Stomach (tissue), 9 donors: ENCODE results near the gene EEFSEC. TPM values are rescaled to one million over a fixed set of nuclear protein-coding genes. Genes with fewer than 3 reads are reported as not detected.

Experiments
- DNase-seq, 2 donors: peaks; one replicate each; pipeline versions ENCODE4 v3.0.0 to v3.0.0-alpha.2; 2013 to 2019
- H3K27ac ChIP-seq, 5 donors: fragments of 200-600 bp in 4 of 5; sonication (generic) in 4 of 5; one replicate each; pipeline ENCODE4 v1.5.1; 2013 to 2019; ENCODE audit warnings: mild to moderate bottlenecking in 1 of 5, moderate library complexity in 1 of 5
- H3K27me3 ChIP-seq, 3 donors: fragments of 200-600 bp; sonication (generic); one replicate each; pipeline ENCODE4 v1.5.1; 2017 to 2019; ENCODE audit warnings: mixed run types in 1 of 3
- H3K36me3 ChIP-seq, 4 donors: fragments of 200-600 bp; sonication (generic); 1 replicate in 3 of 4; 2 replicates in 1 of 4; pipeline ENCODE4 v1.5.1; 2016 to 2019
- H3K4me1 ChIP-seq, 4 donors: fragments of 200-600 bp; sonication (generic); one replicate each; pipeline ENCODE4 v1.5.1; 2016 to 2019
- H3K4me3 ChIP-seq, 4 donors: fragments of 200-600 bp; sonication (generic) in 3 of 4; one replicate each; pipeline ENCODE4 v1.5.1; 2016 to 2019; ENCODE audit warnings: mild to moderate bottlenecking in 1 of 4
- H3K9me3 ChIP-seq, 4 donors: fragments of 200-600 bp; sonication (generic); one replicate each; pipeline ENCODE4 v1.5.1; 2016 to 2019
- EP300 ChIP-seq: sonication (generic); formaldehyde crosslinking; IDR thresholded peaks from one replicate; pipeline ENCODE4 v1.6.1; 2017; ENCODE audit warnings: antibody characterized with exemption
- POLR2A ChIP-seq, 4 donors: fragments of 450-650 bp; IDR thresholded peaks; one replicate each; pipeline ENCODE4 v1.6.1; 2016; ENCODE audit warnings: antibody characterized with exemption in 4 of 4, control low read depth in 2 of 4, mild to moderate bottlenecking in 1 of 4, moderate library complexity in 1 of 4
- POLR2AphosphoS5 ChIP-seq, 3 donors: sonication (generic); formaldehyde crosslinking; IDR thresholded peaks; one replicate each; pipeline ENCODE4 v1.6.1; 2016; ENCODE audit warnings: antibody characterized with exemption in 3 of 3
- WGBS, 5 donors: extraction: QIAGEN DNeasy Blood & Tissue Kit in 3 of 5; methylation state at CpG; one replicate each; pipeline versions ENCODE4 v1.1.5 to v1.1.7; 2013 to 2018; 5-methylcytosine and 5-hydroxymethylcytosine counted together
- intact Hi-C: fragments of 100-400 bp; cut with DNase I; formaldehyde crosslinking; loops from one replicate; pipeline ENCODE4 v1.15.1; 2023; ENCODE audit warnings: low total_unique reads
- polyA plus RNA-seq, 3 donors: library from polyadenylated mRNA; stranded (reverse); fragments of 200-250 nt; gene quantifications; one replicate each; pipeline ENCODE4 v1.2.3, GENCODE V29; 2013
- total RNA-seq, 5 donors: library from RNA; depleted of rRNA; stranded (reverse); fragments of >200 nt; gene quantifications; one replicate each; pipeline versions ENCODE4 v1.1.0 to v1.2.3, GENCODE V29; 2014 to 2016
- TF ChIP-seq, protein P1 (sequence below), 7 experiments: fragments of 450-650 bp in 4 of 7; fragments of 200-600 bp in 3 of 7; sonication (generic) in 3 of 7; IDR thresholded peaks; one replicate each; pipeline ENCODE4 v1.5.1; 2016 to 2019; ENCODE audit warnings: antibody characterized with exemption in 7 of 7, control low read depth in 2 of 7, mild to moderate bottlenecking in 1 of 7
- donor health status: healthy with polysubstance abuse.
- donor health status: Bipolar disorder and iron deficiency.
- donor health status: healthy.

The EEFSEC gene
- total and polyA plus RNA-seq, 8 donors: 5.0 to 39.1 (median 13.2) TPM

DNA sequence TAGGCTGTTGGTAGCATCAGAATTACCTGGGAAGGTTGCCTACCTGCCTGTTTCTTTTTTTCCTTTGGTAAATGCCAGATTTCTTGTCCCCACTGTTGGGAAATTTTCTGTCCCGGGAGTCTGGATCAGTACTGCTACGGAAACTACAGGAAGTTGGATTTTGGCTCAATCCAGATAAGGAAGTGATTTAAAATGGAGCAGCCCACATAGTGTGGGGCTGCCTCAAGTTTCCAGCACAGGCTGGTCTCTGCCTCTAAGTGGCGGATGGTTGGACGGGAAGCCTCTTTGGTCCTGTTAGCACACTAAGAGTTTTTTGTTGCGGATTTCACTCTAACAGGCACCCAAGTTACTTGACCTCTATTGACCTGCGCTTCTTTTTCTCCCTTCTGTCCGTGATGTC lies 54.7 kb downstream of the EEFSEC start:
- H3K4me3 ChIP-seq: no peak overlapping the region
- TF ChIP-seq POLR2AphosphoS5 (IDR thresholded peaks at IDR 0.05): no peak
- TF ChIP-seq, protein P1, sequence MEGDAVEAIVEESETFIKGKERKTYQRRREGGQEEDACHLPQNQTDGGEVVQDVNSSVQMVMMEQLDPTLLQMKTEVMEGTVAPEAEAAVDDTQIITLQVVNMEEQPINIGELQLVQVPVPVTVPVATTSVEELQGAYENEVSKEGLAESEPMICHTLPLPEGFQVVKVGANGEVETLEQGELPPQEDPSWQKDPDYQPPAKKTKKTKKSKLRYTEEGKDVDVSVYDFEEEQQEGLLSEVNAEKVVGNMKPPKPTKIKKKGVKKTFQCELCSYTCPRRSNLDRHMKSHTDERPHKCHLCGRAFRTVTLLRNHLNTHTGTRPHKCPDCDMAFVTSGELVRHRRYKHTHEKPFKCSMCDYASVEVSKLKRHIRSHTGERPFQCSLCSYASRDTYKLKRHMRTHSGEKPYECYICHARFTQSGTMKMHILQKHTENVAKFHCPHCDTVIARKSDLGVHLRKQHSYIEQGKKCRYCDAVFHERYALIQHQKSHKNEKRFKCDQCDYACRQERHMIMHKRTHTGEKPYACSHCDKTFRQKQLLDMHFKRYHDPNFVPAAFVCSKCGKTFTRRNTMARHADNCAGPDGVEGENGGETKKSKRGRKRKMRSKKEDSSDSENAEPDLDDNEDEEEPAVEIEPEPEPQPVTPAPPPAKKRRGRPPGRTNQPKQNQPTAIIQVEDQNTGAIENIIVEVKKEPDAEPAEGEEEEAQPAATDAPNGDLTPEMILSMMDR (IDR thresholded peaks at IDR 0.05): no peak
- H3K9me3 ChIP-seq: no peaks in the 10 kb centered on the region
- peaks cover 0 to 3% (median 0%) of the 10 kb centered on the region in 4 donors for H3K4me1 ChIP-seq
- no peak overlapping the region for H3K27ac ChIP-seq
- intact Hi-C loops: no loop called here
- WGBS, 5 donors: 79 to 90% (median 84%) methylated on average over 7 of the region's 7 CpGs
- H3K27me3 ChIP-seq: no peaks in the 10 kb centered on the region
- DNase-seq: no peak
- H3K36me3 ChIP-seq: no peaks in the 10 kb centered on the region

DNA sequence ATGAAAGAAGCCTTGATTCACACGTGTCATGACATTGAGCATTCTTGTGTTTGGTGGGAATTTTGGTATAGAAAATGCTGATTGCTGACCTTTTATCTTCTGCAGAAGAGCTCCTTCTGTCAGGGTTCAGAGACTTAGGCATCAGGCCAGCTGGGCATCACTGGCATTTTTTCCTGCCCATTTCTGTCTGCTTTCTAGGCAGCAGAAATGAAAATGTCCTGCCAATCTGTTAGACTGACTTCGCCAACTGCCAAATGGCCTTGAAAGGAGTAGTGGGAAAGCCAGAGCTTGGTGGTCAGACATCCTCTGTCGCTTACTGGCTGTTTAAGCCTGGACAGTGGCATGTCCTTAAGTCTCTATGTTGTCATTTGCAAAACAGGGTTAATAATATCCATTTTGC lies 57.4 kb downstream of the EEFSEC start:
- 82 to 97% (median 91%) methylated on average over 3 of the region's 3 CpGs for WGBS, 5 donors
- no peaks in the 10 kb centered on the region for H3K36me3 ChIP-seq
- H3K27ac ChIP-seq: no peak overlapping the region
- H3K4me1 ChIP-seq: peaks cover 0 to 3% (median 0%) of the 10 kb centered on the region in 4 donors
- intact Hi-C loops: no loop called here
- TF ChIP-seq, protein P1 (IDR thresholded peaks at IDR 0.05): no peak
- no peak for TF ChIP-seq EP300
- no peak for TF ChIP-seq POLR2A (IDR thresholded peaks at IDR 0.05)
- no peak for TF ChIP-seq POLR2AphosphoS5 (IDR thresholded peaks at IDR 0.05)
- H3K4me3 ChIP-seq: no peak overlapping the region
- no peak for DNase-seq
- H3K9me3 ChIP-seq: no peaks in the 10 kb centered on the region
- H3K27me3 ChIP-seq: no peaks in the 10 kb centered on the region

DNA sequence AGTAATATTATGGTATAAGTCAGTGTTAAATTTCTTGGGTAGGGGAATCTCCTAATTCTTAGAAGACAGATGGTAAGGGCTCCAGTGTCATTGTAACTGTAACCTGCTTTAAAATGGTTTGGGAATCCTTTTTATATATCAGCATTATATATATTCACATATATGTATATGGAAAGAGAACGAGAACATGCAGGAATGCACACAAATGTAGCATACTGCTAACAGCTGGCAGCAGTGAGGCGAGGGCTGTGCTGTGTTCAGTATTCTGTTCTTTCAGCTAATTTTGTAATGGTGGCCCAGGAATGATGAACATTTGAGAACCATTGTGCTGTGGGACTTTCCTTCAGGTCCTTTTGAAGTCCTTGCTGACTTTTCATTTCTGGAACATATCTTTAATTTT lies 60.8 kb downstream of the EEFSEC start:
- Histone ChIP-seq H3K4me3 (no peak overlapping the region), H3K4me1 (peaks cover 0 to 12% (median 0%) of the 10 kb centered on the region in 4 donors), H3K27ac (no peak overlapping the region), H3K9me3 (no peaks in the 10 kb centered on the region), H3K36me3 (no peaks in the 10 kb centered on the region), H3K27me3 (no peaks in the 10 kb centered on the region)
- intact Hi-C loops: no loop called here
- 87 to 100% (median 98%) methylated on average over 2 of the region's 2 CpGs for WGBS, 5 donors
- no peak for DNase-seq
- TF ChIP-seq EP300 (no peak), POLR2A (IDR thresholded peaks at IDR 0.05) (no peak), POLR2AphosphoS5 (IDR thresholded peaks at IDR 0.05) (no peak)
- TF ChIP-seq, protein P1 (IDR thresholded peaks at IDR 0.05): no peak

DNA sequence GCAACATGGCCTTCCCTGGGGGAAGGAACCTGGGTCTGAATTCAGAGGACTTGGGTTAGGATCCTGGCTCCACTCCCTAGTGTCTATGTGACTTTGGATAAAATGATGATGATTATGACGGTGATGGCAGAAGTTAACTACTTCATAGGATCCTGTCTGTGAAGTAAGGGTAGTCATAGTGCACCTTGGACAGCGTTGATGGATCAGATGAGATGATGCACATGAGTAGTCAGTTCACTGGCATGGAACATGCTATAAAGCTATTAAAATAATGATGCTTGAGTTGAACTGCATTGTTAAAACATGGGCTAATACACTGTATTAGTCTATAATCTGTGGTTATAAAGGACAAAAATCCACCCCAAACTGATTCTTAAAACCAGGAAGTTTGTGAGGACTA lies 62.0 kb downstream of the EEFSEC start:
- H3K27me3 ChIP-seq: no peaks in the 10 kb centered on the region
- intact Hi-C loops: no loop called here
- TF ChIP-seq EP300 (no peak), POLR2A (IDR thresholded peaks at IDR 0.05) (no peak), POLR2AphosphoS5 (IDR thresholded peaks at IDR 0.05) (no peak)
- TF ChIP-seq, protein P1 (IDR thresholded peaks at IDR 0.05): no peak
- H3K4me1 ChIP-seq: peaks cover 0 to 12% (median 0%) of the 10 kb centered on the region in 4 donors
- no peaks in the 10 kb centered on the region for H3K36me3 ChIP-seq
- no peak overlapping the region for H3K4me3 ChIP-seq
- WGBS, 5 donors: 81 to 91% (median 90%) methylated on average over 2 of the region's 2 CpGs
- H3K27ac ChIP-seq: no peak overlapping the region
- DNase-seq: no peak
- no peaks in the 10 kb centered on the region for H3K9me3 ChIP-seq
